Placental epithelial cell (primary cell): ENCODE measurements around the gene PRR23B. TPM values are rescaled to one million over a fixed set of nuclear protein-coding genes. Genes with fewer than 3 reads are reported as not detected.

Experiments
- total RNA-seq: library from RNA; depleted of rRNA; stranded (reverse); fragments of >200 nt; gene quantifications from 2 replicates; pipeline ENCODE4 v1.2.3, GENCODE V29; 2012

The PRR23B gene
- total RNA-seq, result not detected in 2 replicates

DNA sequence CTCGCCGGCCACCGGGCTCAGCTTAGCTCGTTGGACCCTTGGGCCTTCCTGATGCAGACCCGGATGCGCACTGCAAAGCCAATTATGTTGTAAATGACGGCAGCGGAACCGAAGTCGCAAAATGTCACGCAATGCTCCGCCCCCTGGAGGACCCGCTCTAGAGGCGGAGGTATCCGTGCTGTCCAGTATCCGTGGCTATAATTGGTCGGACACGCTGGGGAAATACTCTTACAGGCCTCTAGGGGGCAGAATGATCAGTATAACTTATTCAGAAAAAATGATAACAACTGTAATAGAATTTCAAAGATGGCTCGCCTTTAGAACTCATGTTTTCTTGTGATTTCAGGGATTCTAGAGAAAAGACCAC lies at the start of gene PRR23B:
Gene PRR23B (minus strand): TSS at position 59 of the 367 bp plus-strand sequence. CDS start 265 bp downstream, outside the sequence.

DNA sequence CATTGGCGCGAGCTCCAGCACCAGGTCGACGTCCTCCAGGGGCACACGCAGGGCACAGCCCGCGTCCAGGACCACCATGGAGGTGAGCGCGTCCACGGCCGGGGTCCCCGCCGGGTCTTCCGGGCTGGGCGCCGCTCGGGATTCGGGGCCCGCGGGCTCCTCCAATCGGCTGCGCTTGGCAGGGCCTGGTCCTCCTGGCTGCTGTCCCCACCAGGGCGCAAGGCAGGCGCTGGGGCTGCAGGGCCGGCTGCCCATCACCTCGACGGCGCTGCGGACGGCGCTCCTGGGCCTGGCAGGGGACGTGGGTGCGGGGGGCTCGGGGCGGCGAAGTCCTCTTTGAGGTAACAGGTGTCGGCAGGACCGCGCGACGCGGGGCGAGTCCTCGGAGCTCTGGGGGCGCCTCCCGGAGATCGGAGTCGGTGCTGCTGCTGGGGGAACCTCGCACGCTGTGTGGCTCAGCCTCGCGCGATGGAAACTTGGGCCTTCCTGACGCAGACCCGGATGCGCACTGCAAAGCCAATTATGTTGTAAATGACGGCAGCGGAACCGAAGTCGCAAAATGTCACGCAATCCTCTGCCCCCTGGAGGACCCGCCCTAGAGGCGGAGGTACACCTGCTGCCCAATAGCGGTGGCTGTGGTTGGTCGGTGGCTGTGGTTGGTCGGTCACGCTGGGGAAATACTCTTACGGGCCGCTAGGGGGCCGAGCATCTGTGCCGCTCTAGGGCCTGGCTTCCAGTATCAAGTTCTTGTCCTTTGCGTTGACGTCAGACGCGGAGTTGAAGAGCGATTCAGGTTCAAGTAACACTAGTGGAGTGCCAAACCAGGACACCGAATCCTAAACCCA lies 23.9 kb upstream of the PRR23B start, which contains the start of gene PRR23C:
Gene PRR23C (minus strand): TSS at position 527 of the 845 bp plus-strand sequence. CDS start 272 bp downstream, at position 255.

DNA sequence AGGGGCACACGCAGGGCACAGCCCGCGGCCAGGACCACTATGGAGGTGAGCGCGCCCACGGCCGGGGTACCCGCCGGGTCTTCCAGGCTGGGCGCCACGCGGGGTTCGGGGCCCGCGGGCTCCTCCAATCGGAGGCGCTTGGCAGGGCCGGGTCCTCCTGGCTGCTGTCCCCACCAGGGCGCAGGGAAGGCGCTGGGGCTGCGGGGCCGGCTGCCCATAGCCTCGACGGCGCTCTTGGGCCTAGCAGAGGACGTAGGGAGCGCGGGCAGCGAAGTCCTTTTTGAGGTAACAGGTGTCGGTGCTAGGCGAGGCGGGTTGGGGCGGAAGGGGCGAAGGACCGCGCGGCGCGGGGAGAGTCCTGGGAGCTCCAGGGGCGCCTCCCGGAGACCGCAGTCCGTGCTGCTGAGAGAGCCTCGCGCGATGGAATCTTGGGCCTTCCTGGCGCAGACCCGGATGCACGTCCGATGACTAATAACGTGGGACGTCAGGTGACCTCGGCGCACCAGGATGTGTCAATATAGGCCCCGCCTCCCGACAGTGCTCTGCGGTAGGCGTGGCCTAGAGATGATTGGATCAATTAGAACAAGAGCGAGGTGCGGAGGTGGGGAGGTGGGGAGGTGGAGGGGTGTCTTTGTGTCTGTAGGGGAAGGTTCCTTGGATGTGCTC lies 14.5 kb downstream of the PRR23B start, which contains the start of gene PRR23A:
Gene PRR23A (minus strand): TSS at position 218 of the 666 bp plus-strand sequence. CDS start 0 bp downstream, at position 218.

Other genes starting within 250 kb of the PRR23B start
- gene PIK3CB, start 186.0 kb downstream of the PRR23B start, total RNA-seq, result 7.5 and 9.9 TPM in 2 replicates
- 0.79 and 1.2 TPM in 2 replicates for gene FOXL2, start 73.8 kb downstream of the PRR23B start, total RNA-seq
- 0.79 and 1.4 TPM in 2 replicates for gene FOXL2NB, start 73.7 kb downstream of the PRR23B start, total RNA-seq
- not detected in 2 replicates for gene PRR23A, start 14.7 kb downstream of the PRR23B start, total RNA-seq
- gene PRR23C, start 24.0 kb upstream of the PRR23B start, total RNA-seq, result not detected in 2 replicates